Endothelial cell of umbilical vein (primary cell): Measurements from ENCODE around the gene TBX1. TPM values are rescaled to one million over a fixed set of nuclear protein-coding genes. Genes with fewer than 3 reads are reported as not detected.

Source experiments
- BruUV-seq: library from RNA; stranded (reverse); fragments of 400-500 nt; replicated peaks from 2 replicates; lab custom pipeline; 2021; lab: Mats Ljungman, UMichigan
- CTCF ChIA-PET: fragments of 300-600, 350-600 bp; sonication (Branson Sonifier 250); formaldehyde crosslinking; loops from one replicate; lab custom pipeline; 2021; ENCODE audit warnings: antibody characterized with exemption, inconsistent platforms; lab: Charles Lee
- POLR2A ChIA-PET: fragments of 300-600, 350-600 bp; sonication (Branson Sonifier 250); formaldehyde crosslinking; loops from one replicate; lab custom pipeline; 2021; ENCODE audit warnings: antibody characterized with exemption, inconsistent platforms; lab: Charles Lee
- DNase-seq: peaks from one replicate; pipeline ENCODE4 v3.0.0-alpha.2; 2011; ENCODE audit warnings: low read depth, low spot score
- FAIRE-seq: peaks from 2 replicates; lab custom pipeline; 2011; peaks lifted over from hg19 to GRCh38; lab: Jason Lieb, UNC
- H2AFZ ChIP-seq: 2 replicates; pipeline ENCODE4 v1.6.0; 2012; ENCODE audit warnings: low read depth, low read length, control low read depth, inconsistent platforms
- H3K27ac ChIP-seq: 2 replicates; pipeline ENCODE4 v1.5.1; 2011; ENCODE audit warnings: low read depth, mild to moderate bottlenecking, control low read depth, low read length, moderate library complexity; ENCODE audit not compliant: insufficient read depth
- H3K27me3 ChIP-seq, 2 experiments: 2 replicates each; pipeline versions ENCODE4 v1.6.0 to v1.6.1; 2011; ENCODE audit warnings: low read length in 2 of 2, mixed read lengths in 1 of 2; ENCODE audit not compliant: control insufficient read depth in 2 of 2, insufficient read depth in 2 of 2
- H3K36me3 ChIP-seq, 2 experiments: 2 replicates in 1 of 2; 3 replicates in 1 of 2; pipeline ENCODE4 v1.5.1; 2011; ENCODE audit warnings: low read length in 2 of 2, mild to moderate bottlenecking in 1 of 2, moderate library complexity in 1 of 2; ENCODE audit not compliant: control insufficient read depth in 2 of 2, insufficient read depth in 2 of 2; ENCODE audit errors: extremely low read depth in 1 of 2
- H3K4me1 ChIP-seq: 3 replicates; pipeline ENCODE4 v1.5.1; 2011; ENCODE audit warnings: mild to moderate bottlenecking, low read length; ENCODE audit not compliant: control insufficient read depth, insufficient read depth; ENCODE audit errors: extremely low read depth
- H3K4me2 ChIP-seq: 2 replicates; pipeline ENCODE4 v1.6.1; 2011; ENCODE audit warnings: low read length, control low read depth, mixed read lengths; ENCODE audit not compliant: insufficient read depth
- H3K4me3 ChIP-seq, 3 experiments: fragments of 200-600 bp in 1 of 3; sonication (generic), shearing (Covaris generic) in 1 of 3; replicated peaks in 1 of 3; 2 replicates each; pipeline ENCODE4 v1.5.1; 2011 to 2016; ENCODE audit warnings: control low read depth in 3 of 3, low read length in 3 of 3, mild to moderate bottlenecking in 2 of 3, inconsistent platforms in 1 of 3, low read depth in 1 of 3, moderate library complexity in 1 of 3; ENCODE audit not compliant: insufficient read depth in 1 of 3
- H3K79me2 ChIP-seq: 2 replicates; pipeline ENCODE4 v1.6.0; 2012; ENCODE audit warnings: low read length, inconsistent platforms; ENCODE audit not compliant: control insufficient read depth, insufficient read depth
- H3K9ac ChIP-seq: replicated peaks from 2 replicates; pipeline ENCODE3; 2011; ENCODE audit warnings: low read length, control low read depth; ENCODE audit not compliant: insufficient read depth; ENCODE audit errors: extremely low read depth
- H3K9me1 ChIP-seq: replicated peaks from 3 replicates; pipeline ENCODE4 v1.6.0; 2011; ENCODE audit warnings: mild to moderate bottlenecking, low read length; ENCODE audit not compliant: control insufficient read depth, insufficient read depth; ENCODE audit errors: extremely low read depth
- H3K9me3 ChIP-seq: replicated peaks from 2 replicates; pipeline ENCODE4 v1.5.1; 2012; ENCODE audit warnings: low read length, inconsistent platforms; ENCODE audit not compliant: control insufficient read depth, insufficient read depth
- H4K20me1 ChIP-seq: replicated peaks from 2 replicates; pipeline ENCODE3; 2011; ENCODE audit warnings: mild to moderate bottlenecking, low read length; ENCODE audit not compliant: control insufficient read depth, insufficient read depth; ENCODE audit errors: extremely low read depth
- CTCF ChIP-seq, 2 donors: IDR thresholded peaks; 1 replicate in 1 of 2; 2 replicates in 1 of 2; pipeline ENCODE4 v1.5.1; 2011; ENCODE audit warnings: low read length in 2 of 2, mild to moderate bottlenecking in 2 of 2, moderate library complexity in 2 of 2, control low read depth in 1 of 2, inconsistent platforms in 1 of 2, low read depth in 1 of 2; ENCODE audit not compliant: insufficient read depth in 1 of 2; ENCODE audit errors: extremely low read depth in 1 of 2
- EZH2 ChIP-seq: IDR thresholded peaks from 2 replicates; pipeline ENCODE4 v1.6.1; 2012; ENCODE audit warnings: borderline replicate concordance, low read depth, mild to moderate bottlenecking, moderate library complexity, low read length, inconsistent platforms; ENCODE audit not compliant: severe bottlenecking
- FOS ChIP-seq: IDR thresholded peaks from 2 replicates; pipeline ENCODE4 v1.6.1; 2011; ENCODE audit warnings: mild to moderate bottlenecking, low read length, moderate library complexity, borderline replicate concordance; ENCODE audit not compliant: insufficient read depth
- GATA2 ChIP-seq: IDR thresholded peaks from 2 replicates; pipeline ENCODE4 v1.7.0; 2011; ENCODE audit warnings: low read depth, mild to moderate bottlenecking, moderate library complexity, mixed read lengths, low read length; ENCODE audit not compliant: insufficient read length, insufficient read depth
- MAX ChIP-seq: IDR thresholded peaks from 2 replicates; pipeline ENCODE4 v1.6.1; 2011; ENCODE audit not compliant: insufficient read depth, insufficient read length
- MYC ChIP-seq: IDR thresholded peaks from one replicate; pipeline ENCODE4 v1.6.1; 2011; ENCODE audit warnings: mild to moderate bottlenecking, low read depth, low read length
- POLR2A ChIP-seq: IDR thresholded peaks from 2 replicates; pipeline ENCODE4 v1.6.1; 2012; ENCODE audit warnings: low read depth, mild to moderate bottlenecking, control low read depth, low read length
- POLR2AphosphoS5 ChIP-seq: IDR thresholded peaks from 2 replicates; pipeline ENCODE4 v1.6.1; 2012; ENCODE audit warnings: low read depth, mild to moderate bottlenecking, control low read depth, low read length, moderate library complexity; ENCODE audit not compliant: insufficient read depth
- dilution Hi-C: fragments of 300-500 bp; cut with MboI; formaldehyde crosslinking; loops from one replicate; pipeline ENCODE4 v1.15.0; 2019; ENCODE audit warnings: low sequenced_read_pairs; ENCODE audit not compliant: extremely low pct_ligation_motif_present
- intact Hi-C: fragments of 100-400 bp; cut with micrococcal nuclease; formaldehyde crosslinking; loops from one replicate; pipeline ENCODE4 v1.10.0; 2022
- polyA plus RNA-seq, 4 experiments: library from polyadenylated mRNA; depleted of rRNA in 3 of 4; stranded (reverse) in 3 of 4; unstranded in 1 of 4; fragments of >200 nt; gene quantifications; 2 replicates each; pipeline versions ENCODE4 v1.2.1 to v1.2.3, GENCODE V29; 2011 to 2012; ENCODE audit warnings: missing spikeins in 1 of 4
- total RNA-seq: library from RNA; stranded (reverse); gene quantifications from 2 replicates; pipeline ENCODE4 v1.2.3, GENCODE V29; 2021

TBX1 gene
- total and polyA plus RNA-seq, 2 donors (not counting 3 experiments of a cell fraction or from before 2014, with no cell fraction given) = 11.0 to 30.2 TPM

GRCh38 chr22:19753090-19753842, 7.3 kb upstream of the TBX1 start:
- BruUV-seq = no TSS peak
- DNase-seq = no peak

More at GRCh38 chr22:19753090-19753842, 7.3 kb upstream of the TBX1 start:
- H2AFZ ChIP-seq = no peak overlapping the region
- no peaks in the 10 kb centered on the region for H3K79me2 ChIP-seq
- FAIRE-seq = no peak
- dilution Hi-C loops (no loop called here), intact Hi-C loops (no loop called here)
- H3K9ac ChIP-seq = no peak overlapping the region
- no peaks in the 10 kb centered on the region for H4K20me1 ChIP-seq
- TF ChIP-seq MYC (no peak), GATA2 (no peak), POLR2AphosphoS5 (no peak), FOS (no peak), MAX (no peak), POLR2A (no peak), EZH2 (no peak), CTCF (IDR thresholded peaks at IDR 0.05; ENCODE audit: extremely low read depth in 1 of 2, insufficient read depth in 1 of 2, low read depth in 1 of 2, low read length in 2 of 2) (peak in 1 of 2 donors; percentile 3)
- no peaks in the 10 kb centered on the region for H3K9me3 ChIP-seq
- no peaks in the 10 kb centered on the region for H3K36me3 ChIP-seq
- H3K27ac ChIP-seq = no peak overlapping the region
- ChIA-PET CTCF (interaction anchor here (1.2 to 5.6 kb wide), 4 partner anchors 8 to 159 kb away, joined by 3 to 73 read pairs (median 13); no protein-coding TSS in a partner anchor), POLR2A (no interaction called here)
- H3K4me1 ChIP-seq = no peaks in the 10 kb centered on the region
- H3K9me1 ChIP-seq = no peaks in the 10 kb centered on the region
- H3K4me2 ChIP-seq = no peak overlapping the region
- H3K27me3 ChIP-seq = peaks cover 25 to 37% of the 10 kb centered on the region in 2 experiments
- H3K4me3 ChIP-seq = no peak overlapping the region
